Activated effector memory CD4-positive, alpha-beta T cell treated with anti-CD3 and anti-CD28 coated beads, Interleukin-2, amount 50 U/mL, for 16 hours (primary cell): ENCODE measurements around the gene ARHGEF17.

Source experiments
- DNase-seq: peaks from one replicate; pipeline ENCODE4 v3.0.0-alpha.2; 2020

The ARHGEF17 gene

DNA sequence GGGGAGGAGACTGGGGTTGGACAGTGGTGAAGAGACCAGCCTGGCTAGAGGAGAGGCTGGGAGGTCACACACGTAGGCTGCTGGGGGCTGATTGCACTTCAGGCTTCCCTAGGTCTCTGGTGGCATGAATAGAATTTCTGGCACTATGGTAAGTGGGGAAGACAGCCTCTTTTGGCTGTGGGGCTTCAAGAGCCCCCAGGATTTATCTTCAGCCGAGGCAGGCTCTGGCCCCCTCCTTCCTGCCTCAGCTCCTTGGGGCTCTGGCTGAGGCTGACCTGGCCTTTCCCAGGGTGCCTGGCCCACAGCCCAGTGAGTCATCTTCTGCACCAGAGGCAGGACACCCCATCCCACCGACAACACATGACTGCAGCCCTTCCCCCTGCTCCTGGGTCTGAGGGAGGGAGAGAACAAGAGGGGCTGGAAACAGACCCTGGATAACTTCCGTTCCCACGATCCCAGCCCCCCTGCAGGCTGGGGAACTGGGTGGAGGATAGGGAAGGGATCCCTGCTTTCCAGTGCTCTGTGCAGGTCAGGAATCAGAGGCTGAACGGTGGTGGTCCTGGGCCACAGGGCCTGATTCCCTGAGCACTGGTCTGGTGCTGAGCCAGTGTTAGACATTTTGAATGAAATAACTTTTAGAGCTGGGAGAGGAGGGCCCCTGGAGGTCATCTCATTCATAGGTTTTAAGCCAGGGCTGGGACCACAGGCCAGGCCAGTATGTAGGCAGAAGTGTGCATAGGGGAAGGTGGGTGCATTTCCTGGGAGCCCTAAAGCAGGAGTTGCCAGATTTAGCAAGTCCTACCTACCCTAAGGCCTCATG lies 26.5 kb downstream of the ARHGEF17 start:
- no peak for DNase-seq

DNA sequence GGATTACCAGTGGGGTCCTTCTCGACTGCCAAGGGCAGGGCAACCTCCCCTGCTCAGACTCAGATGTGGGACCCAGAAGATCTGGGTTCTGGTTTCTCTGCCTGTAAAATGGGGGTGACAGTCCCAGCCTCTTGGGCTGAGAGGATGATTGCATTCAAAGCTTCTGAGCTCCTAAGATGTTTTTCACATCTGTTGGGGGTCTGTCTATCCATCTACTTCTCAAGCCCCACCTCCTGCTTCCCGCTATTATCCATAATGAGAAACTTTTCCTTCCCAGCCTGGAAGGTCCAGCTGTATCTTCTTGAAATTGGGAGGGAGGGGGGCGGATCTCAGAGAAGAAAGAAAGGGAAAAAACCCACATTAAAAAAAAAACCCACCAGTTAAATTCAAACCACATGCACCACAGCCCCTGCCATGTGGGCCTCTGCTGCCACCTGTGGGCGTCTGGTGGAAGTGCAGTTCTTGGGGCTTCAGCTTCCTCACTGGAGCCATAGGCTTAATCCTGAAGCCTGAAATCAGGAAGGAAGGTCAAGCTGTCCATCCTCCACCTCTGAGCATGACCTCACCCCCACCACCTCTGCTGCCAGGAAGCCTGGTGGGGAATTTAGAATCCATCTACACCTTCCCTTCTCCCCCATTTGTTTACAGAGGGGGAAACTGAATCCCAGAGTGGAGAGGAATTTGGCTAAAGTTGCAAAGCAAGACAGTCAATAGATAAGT lies 27.3 kb downstream of the ARHGEF17 start:
- DNase-seq = peak; percentile 92

DNA sequence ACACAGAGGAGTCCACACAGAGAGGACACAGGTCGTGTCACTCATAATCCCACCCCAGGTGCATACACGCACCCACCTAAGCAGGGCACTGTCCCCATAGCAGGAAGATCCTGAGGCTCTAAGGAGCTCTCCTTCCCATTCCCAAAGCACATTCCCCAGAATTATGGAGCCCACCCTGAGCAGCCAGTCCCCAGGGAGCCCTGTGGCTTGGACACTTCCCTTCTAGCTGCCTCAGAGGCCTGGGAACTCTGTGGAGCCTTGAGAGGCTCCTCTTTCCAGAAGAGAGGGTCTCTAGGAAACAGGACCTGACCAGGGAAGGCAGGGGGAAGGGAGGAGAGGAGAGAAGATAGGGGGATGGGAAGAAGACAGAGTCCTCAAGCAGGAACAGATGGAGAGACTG lies 29.8 kb downstream of the ARHGEF17 start:
- DNase-seq = no peak

DNA sequence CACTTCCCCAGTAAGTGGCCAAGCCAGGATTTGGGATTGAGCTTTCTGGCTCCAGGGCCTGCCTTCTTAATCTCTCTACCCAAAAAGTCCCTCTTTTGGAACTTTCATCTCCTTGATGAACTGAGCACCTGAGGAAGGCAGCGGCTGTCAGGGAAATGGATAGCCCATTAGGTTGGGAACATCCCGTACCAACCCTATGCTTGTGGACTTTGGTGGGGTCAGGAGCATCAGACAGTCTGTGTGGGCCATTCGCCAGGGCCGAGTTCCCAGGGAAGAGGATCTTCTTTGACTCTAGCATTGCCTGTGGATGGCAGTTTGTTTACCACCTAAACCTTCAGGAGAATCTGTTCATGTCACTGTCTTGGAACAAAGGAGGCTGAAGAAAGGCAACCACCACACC lies 30.2 kb downstream of the ARHGEF17 start:
- no peak for DNase-seq

DNA sequence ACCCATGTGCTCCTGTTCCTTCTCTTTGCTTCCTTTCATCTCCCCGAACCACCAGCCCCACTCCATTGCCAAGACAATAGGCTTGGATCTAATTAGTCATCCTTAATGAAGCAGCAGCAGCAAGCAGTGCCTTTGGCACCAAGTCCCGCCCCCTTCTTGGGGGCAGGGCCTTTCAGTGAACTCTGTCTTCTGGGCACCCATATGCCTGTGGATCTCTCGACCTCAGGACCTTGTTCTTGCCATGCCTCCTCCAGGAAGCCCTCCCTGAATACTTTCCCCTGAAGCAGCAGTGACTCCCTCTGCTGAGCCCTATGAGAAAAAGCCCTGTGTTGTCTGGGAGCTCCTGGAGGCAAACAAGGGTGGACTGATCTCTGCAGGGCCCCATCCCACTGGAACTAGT lies 32.1 kb downstream of the ARHGEF17 start:
- DNase-seq = no peak

DNA sequence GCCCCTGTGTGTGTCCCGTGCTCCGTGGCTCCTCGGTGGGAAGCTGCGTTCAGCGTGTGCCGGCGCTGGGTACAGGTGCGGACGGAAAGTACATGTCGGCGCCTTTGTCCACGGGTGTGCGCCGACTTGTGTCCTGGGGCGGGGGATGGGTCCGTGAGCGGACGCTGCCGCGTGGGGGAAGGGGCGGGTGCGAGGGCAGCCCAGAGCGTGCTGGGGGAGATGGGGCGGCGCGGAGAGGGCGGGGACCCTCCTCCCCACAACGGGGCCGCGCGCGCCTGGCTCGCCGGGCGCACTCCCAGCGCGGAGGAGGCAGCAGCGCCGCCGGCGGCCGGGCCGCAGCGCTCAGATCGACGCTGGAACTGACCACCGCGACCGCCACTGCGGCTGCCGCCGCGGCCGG lies 34.6 kb downstream of the ARHGEF17 start:
- no peak for DNase-seq

DNA sequence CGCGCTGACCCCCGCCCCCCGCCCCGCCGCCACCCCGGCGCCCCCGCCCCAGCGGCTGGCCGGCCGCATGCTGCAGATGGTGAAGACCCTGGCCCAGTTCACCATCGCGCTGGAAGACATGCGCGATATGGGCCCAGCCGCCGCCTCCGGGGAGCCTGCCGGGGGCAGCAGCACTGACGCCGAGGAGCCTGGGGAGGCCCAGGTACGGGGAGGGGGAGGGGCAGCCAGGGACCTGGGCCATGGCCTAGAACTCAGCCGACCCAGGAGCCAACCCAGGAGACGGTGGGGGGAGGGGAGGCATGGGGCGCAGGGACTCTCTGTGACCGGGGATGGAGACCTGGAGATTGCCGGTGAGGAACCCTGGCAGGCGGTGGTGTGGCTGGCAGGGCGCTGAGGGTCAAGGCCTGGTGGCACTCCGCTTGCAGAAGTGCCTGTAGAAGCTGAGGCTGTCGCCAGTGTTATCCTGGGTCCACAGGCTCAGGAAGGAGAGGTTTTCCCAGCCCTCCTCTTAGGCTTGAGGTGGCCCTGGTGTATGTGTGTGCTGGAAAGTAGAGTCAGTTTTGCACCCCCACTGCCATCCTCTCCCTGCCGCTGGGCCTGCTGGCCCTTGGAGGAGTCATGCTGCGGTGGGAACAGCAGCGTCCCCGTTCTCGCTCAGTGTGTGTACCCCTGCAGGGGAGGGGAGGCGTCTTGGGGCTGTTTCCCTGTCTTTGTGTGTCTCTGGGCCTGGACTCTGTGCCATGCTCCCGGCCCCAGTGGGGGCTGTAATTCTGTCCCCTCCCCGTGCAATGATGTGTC lies 35.2 kb downstream of the ARHGEF17 start:
- no peak for DNase-seq

DNA sequence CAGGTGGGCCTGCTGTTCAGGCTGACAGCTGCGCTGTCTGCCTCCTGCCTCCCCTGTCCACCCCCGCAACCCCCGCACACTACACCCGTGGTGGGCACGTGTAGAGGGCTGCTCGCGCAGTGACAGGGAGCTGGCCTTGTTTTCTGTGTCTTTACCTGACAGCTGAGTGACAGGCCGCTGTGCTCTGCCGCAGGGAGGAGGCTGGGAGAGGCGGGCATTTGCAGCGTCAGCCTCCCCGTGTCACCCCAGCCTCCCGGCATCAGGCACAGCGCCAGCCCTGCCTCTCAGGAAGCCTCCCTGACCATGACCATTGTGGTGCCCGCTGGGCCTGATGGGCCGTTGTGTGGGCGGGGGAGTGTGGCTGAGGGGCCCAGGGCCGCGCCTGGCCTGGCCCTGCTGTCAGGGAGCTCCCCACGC lies 36.1 kb downstream of the ARHGEF17 start:
- no peak for DNase-seq

DNA sequence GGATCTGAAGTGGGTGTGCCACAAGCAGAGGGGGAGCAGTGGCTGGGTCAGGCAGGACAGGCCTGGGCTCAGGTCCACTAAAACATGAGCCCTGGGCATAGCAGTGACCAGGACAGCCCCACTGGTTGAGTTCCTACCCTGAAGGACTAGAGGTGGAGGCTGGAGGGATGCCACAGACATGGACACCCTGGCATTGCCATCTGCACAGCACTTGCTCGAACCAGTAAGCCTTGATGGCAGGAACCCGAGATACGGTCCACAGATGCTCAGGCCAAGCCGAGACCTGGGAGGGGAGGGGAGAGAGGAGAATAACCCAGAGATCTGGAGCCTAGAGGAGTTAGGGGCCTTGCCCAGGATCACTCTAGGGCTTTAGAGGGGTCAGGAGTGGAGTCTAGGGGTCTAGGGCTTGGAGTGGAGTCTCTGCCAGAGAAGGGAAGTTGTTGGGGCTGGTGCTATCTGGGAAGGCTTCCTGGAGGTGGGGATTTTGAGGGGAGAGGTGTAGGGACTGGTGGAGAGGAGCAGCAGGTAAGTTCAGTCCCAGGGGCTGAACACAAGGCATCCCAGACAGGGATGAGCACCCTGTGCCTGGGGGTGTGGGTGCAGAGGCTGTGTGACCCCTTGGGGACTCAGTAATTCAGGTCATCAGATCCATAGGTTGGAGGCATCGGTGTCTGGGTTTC lies 37.5 kb downstream of the ARHGEF17 start:
- no peak for DNase-seq

DNA sequence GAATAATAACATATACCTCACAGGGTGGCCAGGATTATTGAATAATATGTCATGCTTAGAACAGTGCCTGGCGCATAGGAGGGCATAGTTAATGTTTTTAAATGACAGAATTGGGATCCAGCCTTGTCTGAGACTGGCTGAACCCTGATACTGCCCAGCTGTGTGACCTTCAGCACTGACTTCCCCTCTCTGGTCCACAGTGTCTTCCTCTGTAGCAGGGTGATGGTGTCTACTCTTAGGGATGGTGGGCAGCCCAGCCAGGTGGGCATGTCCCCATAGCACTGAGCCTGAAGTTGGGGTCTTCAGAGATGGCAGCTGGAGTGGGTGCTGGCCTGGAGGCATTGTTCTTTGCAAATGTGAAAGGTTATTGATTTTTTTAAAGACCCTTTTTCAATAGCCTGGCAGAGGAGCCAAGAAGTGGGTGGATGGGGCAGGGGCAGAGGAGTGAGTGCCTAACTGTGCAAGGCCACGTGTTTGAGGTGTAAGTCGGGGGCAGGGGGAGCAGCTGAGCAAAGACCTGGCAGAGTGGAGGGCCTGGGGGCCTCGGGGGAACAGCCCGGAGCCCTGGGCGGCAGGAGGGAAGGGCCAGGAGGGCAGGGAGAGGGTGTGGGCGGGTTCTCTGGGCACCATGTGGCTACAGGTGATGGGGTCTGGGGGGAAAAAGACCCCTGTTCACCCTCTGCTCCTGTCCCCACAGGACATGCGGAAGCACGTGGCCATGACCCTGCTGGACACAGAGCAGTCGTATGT lies 38.3 kb downstream of the ARHGEF17 start:
- no peak for DNase-seq

DNA sequence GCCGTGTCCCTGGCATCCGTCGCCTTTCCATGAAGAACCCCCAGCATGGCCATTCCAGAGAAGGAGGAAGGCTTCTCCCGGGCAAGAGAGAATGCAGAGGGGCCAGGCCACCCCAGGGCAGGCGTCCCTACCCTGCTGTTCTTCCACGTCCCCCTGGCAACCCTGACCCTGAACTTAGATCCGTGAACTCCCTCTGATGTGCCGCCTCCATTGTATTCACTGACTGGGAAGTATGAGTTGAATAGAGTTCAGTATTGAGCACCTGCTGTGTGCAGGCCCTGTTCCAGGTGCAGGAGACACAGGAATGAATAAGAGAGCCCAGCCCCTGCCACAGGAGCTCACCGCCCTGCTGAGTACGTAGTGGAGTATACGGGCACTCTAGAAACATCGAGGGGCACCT lies 39.0 kb downstream of the ARHGEF17 start:
- DNase-seq = no peak

DNA sequence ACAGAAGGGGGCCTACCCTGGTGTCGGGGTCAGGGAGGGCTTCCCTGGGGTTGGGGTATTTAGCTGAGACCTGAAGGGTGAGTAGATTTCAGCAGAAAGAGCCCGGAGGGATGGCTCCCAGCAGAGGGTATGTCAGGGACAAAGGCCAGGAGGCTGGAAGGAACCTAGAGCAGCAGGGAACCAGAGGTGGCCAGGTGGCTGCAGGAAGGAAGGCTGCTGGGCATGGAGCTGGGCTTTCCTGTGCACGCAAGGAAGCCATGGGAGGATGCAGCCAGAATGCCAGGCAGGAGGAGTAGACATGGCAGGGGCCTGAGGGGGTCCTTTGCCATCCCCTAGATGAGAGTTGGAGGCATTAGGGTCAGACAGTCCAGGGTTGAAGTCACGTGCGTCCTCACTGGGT lies 40.8 kb downstream of the ARHGEF17 start:
- DNase-seq = no peak

DNA sequence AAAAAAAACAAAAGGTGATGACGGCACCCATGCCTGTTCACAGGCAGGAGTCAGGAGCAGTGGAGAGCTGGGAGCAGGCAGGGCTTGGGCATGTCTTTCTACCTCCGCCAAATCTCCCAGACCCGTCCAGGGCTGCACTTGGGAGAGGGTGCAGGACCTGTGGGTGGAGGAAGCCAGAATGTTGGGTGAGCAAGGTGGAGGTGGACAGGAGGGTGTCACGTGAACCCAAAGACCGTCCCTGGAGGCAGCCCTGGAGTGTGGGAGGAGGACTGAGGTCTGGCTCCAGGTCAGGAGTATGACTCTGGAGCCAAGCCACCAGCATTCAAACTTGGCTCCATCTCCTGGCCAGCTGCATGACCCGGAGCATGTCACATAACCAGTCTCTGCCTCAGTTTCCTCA lies 41.6 kb downstream of the ARHGEF17 start:
- no peak for DNase-seq

DNA sequence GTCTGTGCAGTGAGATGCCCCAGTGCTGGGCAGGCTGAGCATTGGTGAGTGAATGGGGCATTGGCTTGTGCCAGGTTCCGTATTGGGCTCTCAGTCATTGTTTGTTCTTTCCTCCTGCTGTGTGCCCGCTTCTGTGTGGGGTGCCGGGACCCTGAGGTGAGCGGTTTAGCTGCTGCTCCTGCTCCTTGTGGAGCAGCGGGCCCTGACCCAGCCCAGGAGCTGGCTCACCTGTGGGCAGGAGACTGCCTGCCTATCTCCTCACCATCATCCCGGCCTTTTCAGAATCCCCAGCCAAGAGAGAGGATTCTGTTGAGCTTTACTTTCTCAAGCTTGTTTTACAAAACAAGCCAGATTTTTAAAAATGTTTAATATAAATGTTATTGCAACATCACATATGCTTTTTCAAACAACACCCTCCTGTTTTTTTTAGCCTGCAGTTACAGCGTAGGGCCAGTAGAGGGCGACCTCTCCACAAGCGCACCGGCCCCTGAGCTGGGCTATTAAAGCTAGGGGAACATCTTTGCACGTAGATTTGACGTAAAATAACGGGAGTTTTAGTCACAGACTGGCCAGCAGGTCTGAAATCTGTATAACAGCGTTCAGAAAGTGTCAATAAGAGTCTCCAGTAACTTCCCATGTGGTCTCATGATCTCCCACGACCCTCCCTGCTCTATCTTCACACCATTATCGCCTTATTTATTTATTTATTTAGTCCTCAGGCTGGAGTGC lies 43.0 kb downstream of the ARHGEF17 start:
- peak; percentile 82 for DNase-seq

DNA sequence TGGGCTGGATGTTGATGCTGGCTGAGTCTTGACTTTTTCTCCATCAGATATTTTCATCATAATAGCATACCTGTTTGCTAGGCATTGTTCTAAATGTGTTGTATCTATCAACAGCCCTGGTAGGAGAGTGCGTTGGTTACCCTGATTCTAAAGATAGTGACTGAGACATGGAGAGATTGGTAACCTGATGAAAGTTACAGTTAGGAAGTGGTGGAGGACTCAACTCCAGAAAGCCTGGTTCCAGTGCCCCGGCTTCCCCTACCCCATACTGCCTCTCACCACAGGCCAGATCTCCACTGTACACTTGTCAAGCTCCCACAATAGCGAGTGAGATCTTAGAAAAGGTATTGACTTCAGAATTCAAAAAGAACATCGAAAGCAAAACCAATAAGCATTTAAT lies 45.3 kb downstream of the ARHGEF17 start:
- no peak for DNase-seq

DNA sequence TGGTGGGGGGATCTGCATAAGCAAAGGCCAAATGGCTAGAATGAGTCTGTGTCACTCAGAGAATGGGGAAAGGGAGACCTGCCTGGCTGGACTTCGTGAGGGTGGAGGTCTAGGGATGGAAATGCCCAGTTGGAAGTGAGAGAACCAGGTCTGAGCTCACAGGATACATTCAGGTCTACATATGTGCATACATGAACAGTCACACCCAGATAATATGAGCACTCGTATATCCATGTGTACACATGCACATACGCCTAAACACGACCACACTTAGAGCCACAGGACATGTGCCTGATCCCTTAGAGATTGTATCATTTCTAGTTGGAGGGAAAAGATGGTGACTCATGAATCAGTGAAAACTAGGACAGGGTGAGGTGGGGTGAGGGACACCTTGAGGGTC lies 47.0 kb downstream of the ARHGEF17 start:
- no peak for DNase-seq

DNA sequence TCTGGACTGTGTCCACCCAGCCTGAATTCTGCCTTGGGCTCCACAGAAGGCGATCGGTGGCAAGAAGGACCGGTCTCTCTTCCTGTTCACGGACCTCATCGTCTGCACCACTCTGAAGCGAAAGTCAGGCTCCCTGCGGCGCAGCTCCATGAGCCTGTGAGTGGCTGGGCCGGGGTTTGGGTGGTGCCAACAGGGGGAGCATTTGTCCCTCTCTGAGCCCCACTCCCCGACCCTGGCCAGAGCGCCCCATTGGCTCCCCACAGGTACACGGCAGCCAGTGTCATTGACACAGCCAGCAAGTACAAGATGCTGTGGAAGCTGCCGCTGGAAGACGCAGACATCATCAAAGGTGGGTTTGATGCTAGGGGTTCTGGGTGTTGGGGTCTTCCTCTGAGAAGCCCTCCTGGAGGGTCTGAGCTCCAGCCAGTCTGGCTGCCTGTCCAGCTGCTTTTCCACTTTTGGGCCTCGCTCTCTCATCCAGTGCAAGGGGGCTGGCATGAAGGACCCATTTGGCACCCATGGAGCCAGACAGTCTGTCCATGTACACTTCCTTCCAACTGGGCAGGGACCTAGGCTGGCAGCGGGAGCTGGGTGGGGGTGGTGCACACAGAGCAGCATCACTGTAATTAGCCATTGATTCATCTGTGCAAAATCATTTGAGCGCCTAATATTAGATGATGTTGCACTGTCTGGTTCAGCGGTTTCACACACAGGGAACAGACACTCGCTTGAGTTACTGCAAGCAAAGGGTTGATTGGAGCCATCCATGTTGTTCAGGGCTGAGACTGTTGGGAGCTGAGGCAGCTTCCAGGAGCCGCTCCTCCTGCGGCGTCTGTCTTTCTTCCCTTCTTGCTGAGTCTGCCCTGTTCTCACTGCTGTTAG lies 49.1 kb downstream of the ARHGEF17 start:
- DNase-seq = no peak

DNA sequence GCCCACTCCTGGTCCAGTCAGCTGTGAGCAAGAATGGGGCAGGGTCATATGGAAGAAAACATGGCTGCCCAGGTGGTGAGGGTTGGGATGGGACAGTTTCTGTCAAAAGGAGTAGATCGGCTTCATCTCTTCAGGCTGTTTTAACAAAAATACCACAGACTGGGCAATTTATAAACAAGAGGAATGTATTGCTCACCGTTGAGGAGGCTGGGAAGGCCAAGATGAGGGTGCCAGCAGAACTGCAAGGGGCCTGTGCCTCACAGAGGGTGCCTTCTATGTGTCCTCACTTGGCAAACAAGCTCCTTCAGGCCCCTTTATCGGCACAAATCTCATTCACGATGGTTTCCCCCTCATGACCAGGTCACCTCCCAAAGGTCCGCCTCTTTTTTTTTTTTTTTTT lies 50.0 kb downstream of the ARHGEF17 start:
- no peak for DNase-seq

DNA sequence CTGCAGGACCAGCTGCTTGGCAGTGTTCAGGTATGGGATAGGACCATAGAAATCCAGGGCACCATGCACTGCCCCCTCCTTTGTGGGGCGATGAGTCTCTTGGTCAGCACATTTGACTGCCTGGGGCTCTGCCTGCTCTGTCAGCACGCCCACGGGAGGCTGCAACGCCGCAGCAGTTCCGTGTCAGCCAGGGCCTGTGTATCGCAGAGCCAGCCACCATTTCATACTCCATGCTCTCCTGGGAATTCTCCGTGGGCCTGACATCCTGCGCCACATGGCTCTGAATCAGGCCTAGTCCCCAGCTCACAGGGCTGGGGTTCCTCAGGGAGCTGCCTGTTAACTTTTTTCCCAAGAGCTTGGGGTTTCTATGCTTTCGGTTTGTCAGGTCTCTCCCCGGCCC lies 51.3 kb downstream of the ARHGEF17 start:
- DNase-seq = no peak

DNA sequence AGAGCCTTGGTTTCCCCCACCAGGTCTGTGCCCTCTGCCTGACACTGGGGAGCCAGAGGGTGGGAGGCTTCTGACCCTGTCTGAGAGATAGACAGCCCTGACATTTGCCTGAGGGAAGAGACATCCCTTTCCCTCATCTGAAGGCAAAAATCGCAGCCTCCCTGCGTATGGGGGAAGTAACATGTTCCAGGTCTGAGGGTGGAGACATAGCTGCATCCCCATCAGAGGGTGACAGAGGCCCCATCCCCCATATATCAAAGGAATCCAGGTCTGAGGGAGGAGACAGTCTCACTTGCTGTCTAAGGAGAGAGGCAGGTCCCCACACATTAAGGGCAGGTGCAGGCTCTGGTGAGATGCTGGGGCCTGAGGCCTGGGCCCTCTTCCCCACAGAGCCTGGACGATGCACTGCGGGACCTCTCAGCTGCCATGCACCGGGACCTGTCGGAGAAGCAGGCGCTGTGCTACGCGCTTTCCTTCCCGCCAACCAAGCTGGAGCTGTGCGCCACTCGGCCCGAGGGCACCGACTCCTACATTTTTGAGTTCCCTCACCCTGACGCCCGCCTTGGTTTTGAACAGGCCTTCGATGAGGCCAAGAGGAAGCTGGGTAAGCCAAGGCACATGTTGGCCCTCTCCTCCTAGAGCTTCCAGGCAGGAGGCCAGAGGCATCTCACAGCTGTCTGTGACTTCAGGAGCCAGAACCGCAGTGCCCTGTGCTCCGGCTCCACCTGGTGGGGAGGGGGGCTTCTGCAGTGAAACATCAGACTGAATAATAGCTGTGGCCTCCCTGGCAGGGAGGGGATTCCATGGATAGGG lies 52.1 kb downstream of the ARHGEF17 start:
- peak; percentile 71 for DNase-seq
